HUES64 (cell line): Measurements from ENCODE around the gene PDRG1.
"Not testable (repeated sequence)": the region's sequence is repeated elsewhere in the genome, so short reads cannot be mapped to it uniquely, and the experiment has no call there.

Source experiments
- H3K27ac ChIP-seq: 2 replicates; pipeline ENCODE4 v1.7.0; 2013; ENCODE audit warnings: low read depth, low read length, inconsistent platforms
- H3K27me3 ChIP-seq: 2 replicates; pipeline ENCODE4 v1.6.1; 2013; ENCODE audit warnings: mild to moderate bottlenecking, low read length; ENCODE audit not compliant: insufficient read depth
- H3K36me3 ChIP-seq: 2 replicates; pipeline ENCODE4 v1.6.1; 2013; ENCODE audit warnings: mild to moderate bottlenecking, low read length; ENCODE audit not compliant: insufficient read depth
- H3K4me1 ChIP-seq: 2 replicates; pipeline ENCODE4 v1.6.1; 2013; ENCODE audit warnings: mild to moderate bottlenecking, low read length, moderate library complexity; ENCODE audit not compliant: insufficient read depth
- H3K4me3 ChIP-seq: 2 replicates; pipeline ENCODE4 v1.5.1; 2013; ENCODE audit warnings: mild to moderate bottlenecking, low read length, moderate library complexity
- H3K9ac ChIP-seq: 2 replicates; pipeline ENCODE4 v1.6.1; 2013; ENCODE audit warnings: mild to moderate bottlenecking, low read depth, low read length
- H3K9me3 ChIP-seq: 2 replicates; pipeline ENCODE4 v1.6.1; 2013; ENCODE audit warnings: low read depth, low read length; ENCODE audit not compliant: insufficient read depth
- WGBS: fragments of 150-250, 120-280 bp; methylation state at CpG from one replicate; pipeline ENCODE4 v1.1.7; 2013; ENCODE audit warnings: missing lambda C conversion rate; 5-methylcytosine and 5-hydroxymethylcytosine counted together

PDRG1 gene

GRCh38 chr20:31917962-31918412, 33.9 kb downstream of the PDRG1 start:
- WGBS: 69% methylated on average over 6 of the region's 7 CpGs
- H3K27me3 ChIP-seq, H3K36me3 ChIP-seq, H3K9ac ChIP-seq, H3K27ac ChIP-seq, H3K4me3 ChIP-seq, H3K9me3 ChIP-seq: not testable (repeated sequence)
- H3K4me1 ChIP-seq: peaks cover 16% of the 10 kb centered on the region

DNA sequence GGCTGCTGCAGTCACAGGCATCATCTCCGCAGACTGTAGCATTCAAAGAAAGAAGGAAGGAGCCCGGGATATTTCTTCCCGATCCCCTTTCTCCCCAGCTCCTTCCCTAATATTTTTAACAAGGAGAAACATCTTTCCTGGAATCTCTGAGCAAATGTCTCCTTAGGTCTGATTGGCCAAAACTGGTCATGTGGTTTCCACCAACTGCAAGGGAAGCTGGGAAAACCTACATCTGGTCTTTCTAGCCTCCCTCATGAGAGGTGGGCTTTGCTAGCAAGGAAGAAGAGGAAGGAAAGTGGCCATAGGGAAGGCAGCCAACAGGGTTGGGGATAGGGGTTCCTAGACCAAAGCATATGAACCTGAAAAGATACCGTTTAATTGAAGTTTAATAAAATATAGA, 35.1 kb downstream of the PDRG1 start:
- Histone ChIP-seq H3K27ac (no peak overlapping the region), H3K27me3 (no peaks in the 10 kb centered on the region), H3K4me3 (no peak overlapping the region), H3K4me1 (peaks cover 25% of the 10 kb centered on the region), H3K36me3 (no peaks in the 10 kb centered on the region), H3K9ac (no peak overlapping the region), H3K9me3 (no peaks in the 10 kb centered on the region)
- WGBS: 100% methylated on average over 3 of the region's 4 CpGs

- Histone ChIP-seq H3K9ac (no peak overlapping the region), H3K4me1 (peaks cover 29% of the 10 kb centered on the region), H3K9me3 (no peaks in the 10 kb centered on the region), H3K27me3 (no peaks in the 10 kb centered on the region), H3K4me3 (no peak overlapping the region), H3K36me3 (no peaks in the 10 kb centered on the region), H3K27ac (no peak overlapping the region)
- WGBS: 94% methylated on average over 7 of the region's 7 CpGs
Observed at GRCh38 chr20:31915491-31916280, 36.2 kb downstream of the PDRG1 start.

DNA sequence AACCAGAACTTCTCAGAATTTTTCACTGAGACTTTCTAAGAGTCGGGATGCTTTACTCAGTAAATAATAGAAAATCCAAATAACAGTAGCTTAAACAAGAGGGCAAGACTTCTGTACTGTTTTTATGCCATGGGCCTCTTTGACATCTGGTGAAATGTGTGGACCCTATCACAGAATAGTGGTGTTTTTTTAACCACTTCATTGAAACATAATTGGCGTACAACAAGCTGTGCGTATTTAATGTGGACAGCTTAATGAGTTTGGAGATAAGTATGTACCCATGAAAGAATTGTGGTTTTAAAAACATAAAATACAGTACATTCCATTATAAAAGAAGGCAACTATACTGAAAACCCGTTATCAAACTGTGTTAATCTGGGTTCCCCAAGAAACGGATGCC, 37.7 kb downstream of the PDRG1 start:
- WGBS: 81% methylated on average over 4 of the region's 5 CpGs
- peaks cover 23% of the 10 kb centered on the region for H3K4me1 ChIP-seq
- H3K27me3 ChIP-seq: no peaks in the 10 kb centered on the region
- H3K4me3 ChIP-seq: no peak overlapping the region
- H3K36me3 ChIP-seq: no peaks in the 10 kb centered on the region
- H3K27ac ChIP-seq: no peak overlapping the region
- H3K9ac ChIP-seq: no peak overlapping the region
- no peaks in the 10 kb centered on the region for H3K9me3 ChIP-seq

DNA sequence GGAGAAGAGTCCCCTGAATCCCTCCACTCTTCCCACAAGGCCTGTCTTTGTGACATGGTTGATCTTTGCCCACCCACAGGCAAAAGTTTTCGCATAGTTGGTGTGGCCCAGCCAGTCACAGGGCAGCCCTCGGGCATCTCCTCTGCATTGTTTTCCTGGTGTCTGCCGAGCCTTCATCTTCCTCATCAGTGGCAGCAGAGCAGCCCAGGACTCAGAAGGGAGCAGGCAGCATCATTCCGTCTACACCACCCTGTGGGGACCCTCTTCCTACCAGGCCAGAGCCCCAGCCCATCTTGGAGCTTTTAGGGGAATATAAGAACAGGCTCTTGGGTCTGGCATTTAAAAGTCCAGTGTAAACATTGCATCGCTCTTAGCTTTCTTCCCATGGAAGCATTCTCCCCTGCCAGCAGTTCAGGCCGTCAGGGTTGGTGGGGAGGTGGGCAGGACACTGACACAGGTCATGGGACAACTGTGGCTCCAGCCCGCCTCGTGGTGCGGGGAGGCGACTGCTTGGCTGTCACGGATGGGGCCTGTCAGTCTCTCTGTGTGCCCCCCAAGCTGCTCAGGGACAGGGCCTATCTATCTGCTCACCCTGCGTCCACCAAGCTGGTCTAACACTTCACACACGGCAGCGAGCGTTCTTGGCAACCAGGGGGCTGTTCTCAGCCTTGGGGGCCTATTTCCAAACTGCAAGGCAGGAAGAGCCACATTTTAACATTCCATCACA, 38.3 kb downstream of the PDRG1 start:
- H3K9me3 ChIP-seq: no peaks in the 10 kb centered on the region
- H3K4me1 ChIP-seq: peaks cover 23% of the 10 kb centered on the region
- no peak overlapping the region for H3K9ac ChIP-seq
- H3K4me3 ChIP-seq: no peak overlapping the region
- WGBS: 82% methylated on average over 15 of the region's 15 CpGs
- H3K27me3 ChIP-seq: no peaks in the 10 kb centered on the region
- H3K36me3 ChIP-seq: no peaks in the 10 kb centered on the region
- no peak overlapping the region for H3K27ac ChIP-seq

DNA sequence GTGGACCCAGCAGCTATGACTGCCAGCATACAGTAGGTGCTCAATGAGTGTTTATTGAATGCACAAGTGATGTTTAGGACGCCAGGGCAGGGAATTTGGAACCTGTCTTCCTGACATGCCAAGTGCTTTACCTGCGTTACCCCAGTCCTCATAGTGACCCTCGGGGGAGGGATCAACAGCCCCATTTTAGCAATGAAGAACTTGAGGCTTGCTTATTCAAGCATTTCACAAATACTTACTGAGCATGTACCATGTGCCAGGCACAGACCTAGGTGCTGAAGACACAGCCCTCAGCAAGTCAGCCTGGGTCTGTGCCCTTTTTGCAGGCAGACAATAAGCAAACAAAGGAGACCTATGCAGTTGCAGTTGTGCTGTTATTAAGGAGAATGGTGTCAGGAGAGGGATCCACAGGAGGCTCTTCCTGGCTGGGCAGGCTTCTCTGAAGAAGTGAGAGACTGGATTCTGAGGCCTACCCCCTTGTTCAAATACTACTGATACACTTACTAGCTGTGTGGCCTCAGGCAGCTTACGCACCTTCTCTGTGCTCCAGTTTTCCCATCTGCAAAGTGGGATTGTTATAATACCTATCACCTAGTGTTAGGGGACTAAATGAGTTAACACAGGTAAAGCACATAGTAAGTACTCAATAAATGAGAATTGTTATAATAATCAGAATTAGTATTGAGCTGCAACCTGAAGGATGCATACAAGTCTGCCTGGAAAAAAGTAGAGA, 41.6 kb downstream of the PDRG1 start:
- H3K4me3 ChIP-seq: no peak overlapping the region
- no peak overlapping the region for H3K9ac ChIP-seq
- 92% methylated on average over 4 of the region's 4 CpGs for WGBS
- H3K27ac ChIP-seq: no peak overlapping the region
- no peaks in the 10 kb centered on the region for H3K9me3 ChIP-seq
- no peaks in the 10 kb centered on the region for H3K36me3 ChIP-seq
- no peaks in the 10 kb centered on the region for H3K27me3 ChIP-seq
- H3K4me1 ChIP-seq: peaks cover 28% of the 10 kb centered on the region

- WGBS: 90% methylated on average over 17 of the region's 17 CpGs
- Histone ChIP-seq H3K9ac (no peak overlapping the region), H3K4me3 (no peak overlapping the region), H3K36me3 (no peaks in the 10 kb centered on the region), H3K9me3 (no peaks in the 10 kb centered on the region), H3K4me1 (peaks cover 24% of the 10 kb centered on the region), H3K27ac (no peak overlapping the region), H3K27me3 (no peaks in the 10 kb centered on the region)
Observed at GRCh38 chr20:31909253-31910070, 42.4 kb downstream of the PDRG1 start.

GRCh38 chr20:31908424-31908823, 43.4 kb downstream of the PDRG1 start:
- no peak overlapping the region for H3K4me3 ChIP-seq
- H3K36me3 ChIP-seq: no peaks in the 10 kb centered on the region
- H3K27ac ChIP-seq: no peak overlapping the region
- H3K4me1 ChIP-seq: peaks cover 19% of the 10 kb centered on the region
- H3K27me3 ChIP-seq: no peaks in the 10 kb centered on the region
- 94% methylated on average over 11 of the region's 11 CpGs for WGBS
- H3K9me3 ChIP-seq: no peaks in the 10 kb centered on the region
- no peak overlapping the region for H3K9ac ChIP-seq

DNA sequence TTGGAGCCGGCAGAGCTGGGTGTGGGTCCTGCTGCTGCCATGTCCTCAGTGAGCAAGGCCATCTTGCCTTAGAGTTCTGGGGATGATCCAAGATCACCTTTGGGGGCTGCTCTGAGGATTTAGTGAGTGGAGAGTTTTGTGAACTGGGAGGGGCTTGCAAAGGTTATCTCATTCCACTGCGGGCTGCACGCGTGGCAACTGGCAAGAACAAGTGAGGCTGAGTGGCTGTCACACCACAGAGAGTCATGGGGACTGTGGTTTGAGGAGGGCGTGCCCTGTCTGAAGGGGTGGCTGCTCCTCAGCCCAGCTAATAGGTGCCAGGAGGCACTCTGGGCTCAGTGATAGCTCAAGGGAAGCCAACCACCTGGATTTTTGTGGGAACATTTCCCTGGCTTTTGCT, 43.8 kb downstream of the PDRG1 start:
- 96% methylated on average over 5 of the region's 5 CpGs for WGBS

GRCh38 chr20:31907046-31907445, 44.8 kb downstream of the PDRG1 start:
- Histone ChIP-seq H3K27ac (no peak overlapping the region), H3K27me3 (no peaks in the 10 kb centered on the region), H3K9ac (no peak overlapping the region), H3K9me3 (no peaks in the 10 kb centered on the region), H3K36me3 (no peaks in the 10 kb centered on the region), H3K4me3 (no peak overlapping the region), H3K4me1 (peaks cover 13% of the 10 kb centered on the region)
- 96% methylated on average over 5 of the region's 5 CpGs for WGBS

More for the DNA sequence above, 43.8 kb downstream of the PDRG1 start:
- H3K36me3 ChIP-seq: no peaks in the 10 kb centered on the region
- H3K27ac ChIP-seq: no peak overlapping the region
- H3K4me1 ChIP-seq: peaks cover 19% of the 10 kb centered on the region
- H3K9me3 ChIP-seq: no peaks in the 10 kb centered on the region
- H3K27me3 ChIP-seq: no peaks in the 10 kb centered on the region
- H3K4me3 ChIP-seq: no peak overlapping the region
- no peak overlapping the region for H3K9ac ChIP-seq
